Smooth muscle cell of the brain vasculature (primary cell): ENCODE results near the gene GCNT2.
"Not testable (repeated sequence)": the region's sequence is repeated elsewhere in the genome, so short reads cannot be mapped to it uniquely, and the experiment has no call there.

Source experiments
- DNase-seq: peaks from one replicate; pipeline ENCODE4 v3.0.0-alpha.2; 2012; ENCODE audit warnings: low read depth, low spot score

GCNT2 gene

GRCh38 chr6:10660431-10661191 lies 139.5 kb downstream of the GCNT2 start:
- not testable (repeated sequence) for DNase-seq

- no peak for DNase-seq
Observed at GRCh38 chr6:10662207-10662606, 141.1 kb downstream of the GCNT2 start.

GRCh38 chr6:10662742-10663141 lies 141.6 kb downstream of the GCNT2 start:
- DNase-seq: no peak

- not testable (repeated sequence) for DNase-seq
Observed at GRCh38 chr6:10665595-10665994, 144.4 kb downstream of the GCNT2 start.

GRCh38 chr6:10668126-10668917 lies 147.2 kb downstream of the GCNT2 start:
- no peak for DNase-seq

GRCh38 chr6:10676403-10676802 lies 155.3 kb downstream of the GCNT2 start:
- no peak for DNase-seq

GRCh38 chr6:10678456-10678855 lies 157.3 kb downstream of the GCNT2 start:
- DNase-seq: no peak
